Testis (tissue), 2 donors: Measurements from ENCODE around the gene GAS2L2.

Experiments used
- CTCF ChIP-seq, 3 experiments: fragments of 450-650 bp in 2 of 3; fragments of 200-600 bp in 1 of 3; sonication (generic) in 1 of 3; IDR thresholded peaks; one replicate each; pipeline ENCODE4 v1.5.1; 2016 to 2019; ENCODE audit warnings: antibody characterized with exemption in 3 of 3, mild to moderate bottlenecking in 2 of 3, moderate library complexity in 1 of 3
- POLR2A ChIP-seq: fragments of 450-650 bp; IDR thresholded peaks from one replicate; pipeline ENCODE4 v1.6.1; 2017; ENCODE audit warnings: antibody characterized with exemption, mild to moderate bottlenecking, moderate library complexity

GRCh38 chr17:35725058-35725457 is 28.0 kb downstream of the GAS2L2 start:
- TF ChIP-seq CTCF (IDR thresholded peaks at IDR 0.05) (no peak), POLR2A (no peak)
